Measurements from ENCODE around the gene AGPAT2.

DNA sequence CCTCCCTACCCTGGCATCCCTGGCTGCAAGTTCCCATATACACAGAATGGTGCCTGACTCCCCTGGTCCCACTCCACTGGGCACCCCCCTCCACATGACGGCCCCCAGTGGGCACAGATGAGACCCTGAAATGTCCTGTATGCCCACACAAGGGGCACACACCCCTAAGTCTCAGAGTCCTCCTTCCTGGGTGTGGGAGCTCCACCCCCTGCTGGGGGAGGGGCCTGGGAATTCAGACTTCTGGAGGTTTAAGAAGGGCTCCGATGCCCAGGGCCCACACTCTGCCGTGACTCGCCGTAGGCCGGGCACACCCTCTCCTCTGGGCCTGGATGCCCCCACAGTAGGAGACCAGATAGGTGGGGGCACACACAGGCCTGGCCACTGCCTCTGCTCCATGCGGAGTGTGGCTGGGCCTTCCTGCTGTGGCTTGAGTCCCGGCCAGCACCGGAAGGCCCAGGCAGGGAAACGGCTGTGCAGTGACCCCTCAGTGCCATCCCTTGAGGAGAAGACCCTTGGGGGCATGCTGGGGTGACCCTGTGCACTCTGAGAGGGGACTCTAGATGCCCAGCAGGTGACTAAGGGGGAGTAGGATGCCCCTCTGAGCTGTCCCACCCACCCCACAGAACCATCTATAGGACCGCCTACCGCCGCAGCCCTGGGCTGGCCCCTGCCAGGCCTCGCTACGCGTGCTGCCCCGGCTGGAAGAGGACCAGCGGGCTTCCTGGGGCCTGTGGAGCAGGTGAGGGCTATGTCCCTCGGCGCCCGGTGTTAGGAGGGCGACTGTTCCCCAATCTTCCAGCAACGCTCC is 18.1 kb downstream of the AGPAT2 start:
- TF ChIP-seq CTCF (conservative IDR thresholded peaks at IDR 0.05) (no peak), EZH2 (IDR thresholded peaks at IDR 0.05; ENCODE audit: low read depth) (no peak)
